Choroid plexus epithelial cell (primary cell): ENCODE results near the gene CD48.
"Not testable (repeated sequence)": the region's sequence is repeated elsewhere in the genome, so short reads cannot be mapped to it uniquely, and the experiment has no call there.

Source experiments
- DNase-seq: peaks from one replicate; pipeline ENCODE4 v3.0.0-alpha.2; 2010; ENCODE audit warnings: low read depth
- H3K4me3 ChIP-seq: 2 replicates; pipeline ENCODE4 v1.5.1; 2011; ENCODE audit warnings: low read depth, mild to moderate bottlenecking, control low read depth, low read length, moderate library complexity
- TF ChIP-seq, protein P1 (sequence below): conservative IDR thresholded peaks from 2 replicates; pipeline ENCODE4 v1.5.1; 2011; ENCODE audit warnings: low read depth, mild to moderate bottlenecking, control low read depth, inconsistent platforms, low read length, moderate library complexity

CD48 gene

DNA sequence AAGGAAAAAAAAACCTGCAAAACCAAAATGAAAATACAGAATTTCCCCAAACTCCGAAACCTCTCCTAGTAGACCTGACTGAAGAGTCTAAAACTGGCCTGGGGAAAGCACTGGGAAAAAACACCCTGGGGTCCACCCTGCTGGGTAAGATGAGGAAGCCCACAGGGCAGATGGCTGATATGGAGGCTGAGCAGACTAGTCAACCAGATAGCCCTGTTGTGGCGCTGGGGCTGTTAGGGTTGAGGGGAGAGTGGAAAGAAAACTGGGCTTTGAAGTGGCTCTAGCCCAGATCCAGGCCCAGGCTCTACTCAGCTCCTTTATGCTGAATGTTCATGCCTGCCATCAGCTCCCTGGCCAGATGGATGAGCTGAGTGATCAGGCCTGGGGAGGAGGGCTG, 58.0 kb downstream of the CD48 start:
- TF ChIP-seq, protein P1, sequence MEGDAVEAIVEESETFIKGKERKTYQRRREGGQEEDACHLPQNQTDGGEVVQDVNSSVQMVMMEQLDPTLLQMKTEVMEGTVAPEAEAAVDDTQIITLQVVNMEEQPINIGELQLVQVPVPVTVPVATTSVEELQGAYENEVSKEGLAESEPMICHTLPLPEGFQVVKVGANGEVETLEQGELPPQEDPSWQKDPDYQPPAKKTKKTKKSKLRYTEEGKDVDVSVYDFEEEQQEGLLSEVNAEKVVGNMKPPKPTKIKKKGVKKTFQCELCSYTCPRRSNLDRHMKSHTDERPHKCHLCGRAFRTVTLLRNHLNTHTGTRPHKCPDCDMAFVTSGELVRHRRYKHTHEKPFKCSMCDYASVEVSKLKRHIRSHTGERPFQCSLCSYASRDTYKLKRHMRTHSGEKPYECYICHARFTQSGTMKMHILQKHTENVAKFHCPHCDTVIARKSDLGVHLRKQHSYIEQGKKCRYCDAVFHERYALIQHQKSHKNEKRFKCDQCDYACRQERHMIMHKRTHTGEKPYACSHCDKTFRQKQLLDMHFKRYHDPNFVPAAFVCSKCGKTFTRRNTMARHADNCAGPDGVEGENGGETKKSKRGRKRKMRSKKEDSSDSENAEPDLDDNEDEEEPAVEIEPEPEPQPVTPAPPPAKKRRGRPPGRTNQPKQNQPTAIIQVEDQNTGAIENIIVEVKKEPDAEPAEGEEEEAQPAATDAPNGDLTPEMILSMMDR, result no peak
- H3K4me3 ChIP-seq, result no peak overlapping the region
- no peak for DNase-seq

- no peak overlapping the region for H3K4me3 ChIP-seq
- no peak for DNase-seq
- TF ChIP-seq, protein P1, result no peak
Observed at GRCh38 chr1:160652924-160653619, 58.5 kb downstream of the CD48 start.

- not testable (repeated sequence) for H3K4me3 ChIP-seq
- peak; percentile 32 for DNase-seq
Observed at GRCh38 chr1:160652065-160652641, 59.5 kb downstream of the CD48 start.

- H3K4me3 ChIP-seq, result no peak overlapping the region
- TF ChIP-seq, protein P1, result no peak
- DNase-seq, result no peak
Observed at GRCh38 chr1:160651433-160652064, 60.1 kb downstream of the CD48 start.

DNA sequence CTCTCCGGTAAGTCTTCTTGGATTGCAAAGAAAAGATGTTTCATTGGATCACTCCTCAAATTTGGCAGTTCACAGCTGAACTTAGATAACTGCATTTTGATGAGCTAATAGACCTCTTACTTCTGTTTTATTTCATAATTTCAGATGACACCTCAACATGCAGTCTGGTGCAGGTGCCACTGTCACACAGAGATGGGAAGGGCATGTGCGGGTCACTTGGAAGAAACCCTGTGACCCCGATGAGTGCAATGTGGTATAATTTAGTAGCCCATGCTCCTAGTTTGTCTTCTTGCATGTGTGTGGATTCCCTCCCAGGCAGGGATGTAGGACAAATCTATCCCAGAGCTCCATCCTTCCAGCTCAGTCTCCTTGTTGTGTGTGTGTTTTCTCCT, 64.3 kb downstream of the CD48 start:
- no peak overlapping the region for H3K4me3 ChIP-seq
- no peak for DNase-seq

GRCh38 chr1:160646711-160647328, 64.8 kb downstream of the CD48 start, which contains the start of gene SLAMF1:
SLAMF1 (minus strand) TSS chr1:160647044; CDS start chr1:160646945, 99 bp downstream.
- no peak for DNase-seq
- TF ChIP-seq, protein P1, result no peak
- H3K4me3 ChIP-seq, result no peak within 1 kb of the TSS

More for the DNA sequence above, 64.3 kb downstream of the CD48 start:
- TF ChIP-seq, protein P1, result no peak

DNA sequence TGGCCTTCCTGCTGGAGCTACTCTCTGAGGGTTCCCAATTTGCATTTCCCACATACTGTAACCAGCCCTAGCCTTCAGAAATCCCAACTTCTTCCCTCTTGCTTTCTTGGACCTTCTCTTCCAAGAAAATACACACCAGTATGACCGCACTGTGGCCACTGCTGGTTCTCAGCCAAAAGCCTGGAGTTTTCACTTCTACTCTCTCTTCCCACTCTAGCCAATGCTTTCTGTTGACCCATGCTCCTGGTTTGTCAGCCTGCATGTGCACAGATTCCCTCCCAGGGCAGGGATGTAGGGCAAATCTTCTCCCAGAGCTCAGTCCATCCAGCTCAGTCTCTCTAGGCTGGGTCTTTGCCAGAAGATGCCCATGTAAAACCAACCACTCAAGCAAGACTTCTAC, 65.4 kb downstream of the CD48 start:
- no peak for DNase-seq
- H3K4me3 ChIP-seq, result no peak overlapping the region
- TF ChIP-seq, protein P1, result no peak
